Measurements from ENCODE around the gene AIF1L.

GRCh38 chr9:131069699-131070098 lies 26.6 kb upstream of the AIF1L start:
- TF ChIP-seq KDM6A (CRISPR knock-in tag; IDR thresholded peaks at IDR 0.05; ENCODE audit: low read depth) (no peak), CTCF (CRISPR knock-in tag; IDR thresholded peaks at IDR 0.05) (no peak), ZBTB44 (CRISPR knock-in tag; IDR thresholded peaks at IDR 0.05) (no peak), GMEB2 (CRISPR knock-in tag; IDR thresholded peaks at IDR 0.05; ENCODE audit: low read depth) (no peak), MYPOP (CRISPR knock-in tag; IDR thresholded peaks at IDR 0.05) (no peak), CBX5 (CRISPR knock-in tag; IDR thresholded peaks at IDR 0.05; ENCODE audit: borderline replicate concordance) (no peak), ZNF713 (CRISPR knock-in tag; IDR thresholded peaks at IDR 0.05) (no peak)
